ENCODE results near the gene OPRD1.

The OPRD1 gene

DNA sequence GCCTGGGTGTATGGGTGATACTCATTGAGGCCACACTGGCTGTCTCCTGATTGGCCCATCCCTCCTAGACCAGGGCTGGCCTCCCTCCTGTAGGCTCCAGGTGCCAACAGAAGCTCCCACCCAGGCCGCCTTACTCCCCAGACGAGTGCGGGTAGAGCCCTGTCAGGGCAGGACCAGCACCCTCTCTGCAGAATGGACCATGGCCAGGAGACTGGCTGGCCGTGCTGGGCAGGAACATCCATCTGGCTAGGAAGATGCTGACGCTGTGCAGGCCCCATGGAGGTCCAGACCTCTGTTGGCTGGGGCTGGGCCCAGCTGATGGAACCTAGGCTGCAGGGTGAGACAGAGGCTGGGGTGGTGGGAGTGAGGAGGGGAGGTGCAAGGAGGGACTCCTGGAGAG is 77.4 kb downstream of the OPRD1 start:
- Histone ChIP-seq H3K4me2 (ENCODE audit: low read length) (no peak overlapping the region), H3K27ac (no peak overlapping the region), H3K4me3 (ENCODE audit: low read depth, low read length) (no peak overlapping the region), H3K79me2 (no peaks in the 10 kb centered on the region), H3K36me3 (ENCODE audit: control insufficient read depth, insufficient read depth, low read length) (no peaks in the 10 kb centered on the region), H3K9me3 (ENCODE audit: control insufficient read depth, low read length) (no peaks in the 10 kb centered on the region), H2AFZ (no peak overlapping the region), H3K4me1 (no peaks in the 10 kb centered on the region), H3K9ac (no peak overlapping the region), H3K27me3 (ENCODE audit: control insufficient read depth, insufficient read depth, low read length) (no peaks in the 10 kb centered on the region)
- TF ChIP-seq, protein P1, sequence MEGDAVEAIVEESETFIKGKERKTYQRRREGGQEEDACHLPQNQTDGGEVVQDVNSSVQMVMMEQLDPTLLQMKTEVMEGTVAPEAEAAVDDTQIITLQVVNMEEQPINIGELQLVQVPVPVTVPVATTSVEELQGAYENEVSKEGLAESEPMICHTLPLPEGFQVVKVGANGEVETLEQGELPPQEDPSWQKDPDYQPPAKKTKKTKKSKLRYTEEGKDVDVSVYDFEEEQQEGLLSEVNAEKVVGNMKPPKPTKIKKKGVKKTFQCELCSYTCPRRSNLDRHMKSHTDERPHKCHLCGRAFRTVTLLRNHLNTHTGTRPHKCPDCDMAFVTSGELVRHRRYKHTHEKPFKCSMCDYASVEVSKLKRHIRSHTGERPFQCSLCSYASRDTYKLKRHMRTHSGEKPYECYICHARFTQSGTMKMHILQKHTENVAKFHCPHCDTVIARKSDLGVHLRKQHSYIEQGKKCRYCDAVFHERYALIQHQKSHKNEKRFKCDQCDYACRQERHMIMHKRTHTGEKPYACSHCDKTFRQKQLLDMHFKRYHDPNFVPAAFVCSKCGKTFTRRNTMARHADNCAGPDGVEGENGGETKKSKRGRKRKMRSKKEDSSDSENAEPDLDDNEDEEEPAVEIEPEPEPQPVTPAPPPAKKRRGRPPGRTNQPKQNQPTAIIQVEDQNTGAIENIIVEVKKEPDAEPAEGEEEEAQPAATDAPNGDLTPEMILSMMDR (IDR thresholded peaks at IDR 0.05) = no peak

DNA sequence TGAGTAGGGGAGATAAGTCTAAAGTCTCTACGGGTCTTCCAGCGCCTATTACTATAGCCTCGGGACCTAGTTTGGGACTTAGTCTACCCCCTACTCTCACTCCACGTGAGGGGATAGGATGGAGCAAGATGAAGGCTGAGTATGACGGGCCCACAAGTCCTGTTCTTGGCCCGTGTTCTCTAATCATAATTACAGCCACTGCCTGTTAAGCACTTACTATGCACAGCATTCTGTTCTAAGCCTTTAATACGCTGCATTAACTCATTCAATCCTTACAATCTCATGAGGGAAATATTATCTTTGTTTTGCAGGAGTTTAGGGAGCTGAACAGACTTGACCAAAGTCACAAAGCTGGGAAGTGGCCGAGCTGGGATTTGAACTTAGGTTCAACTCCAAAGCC is 78.5 kb downstream of the OPRD1 start:
- H3K36me3 ChIP-seq (ENCODE audit: control insufficient read depth, insufficient read depth, low read length) = no peaks in the 10 kb centered on the region
- H3K9ac ChIP-seq = no peak overlapping the region
- no peak overlapping the region for H3K4me2 ChIP-seq (ENCODE audit: low read length)
- H3K27ac ChIP-seq = no peak overlapping the region
- H3K9me3 ChIP-seq (ENCODE audit: control insufficient read depth, low read length) = no peaks in the 10 kb centered on the region
- no peak overlapping the region for H3K4me3 ChIP-seq (ENCODE audit: low read depth, low read length)
- no peaks in the 10 kb centered on the region for H3K4me1 ChIP-seq
- TF ChIP-seq, protein P1 (IDR thresholded peaks at IDR 0.05) = no peak
- H3K79me2 ChIP-seq = no peaks in the 10 kb centered on the region
- H3K27me3 ChIP-seq (ENCODE audit: control insufficient read depth, insufficient read depth, low read length) = no peaks in the 10 kb centered on the region
- H2AFZ ChIP-seq = no peak overlapping the region

- no peaks in the 10 kb centered on the region for H3K4me1 ChIP-seq
- no peaks in the 10 kb centered on the region for H3K79me2 ChIP-seq
- no peak overlapping the region for H2AFZ ChIP-seq
- TF ChIP-seq, protein P1 (IDR thresholded peaks at IDR 0.05) = no peak
- H3K4me3 ChIP-seq (ENCODE audit: low read depth, low read length) = no peak overlapping the region
- H3K4me2 ChIP-seq (ENCODE audit: low read length) = no peak overlapping the region
- no peaks in the 10 kb centered on the region for H3K36me3 ChIP-seq (ENCODE audit: control insufficient read depth, insufficient read depth, low read length)
- H3K27me3 ChIP-seq (ENCODE audit: control insufficient read depth, insufficient read depth, low read length) = no peaks in the 10 kb centered on the region
- H3K9me3 ChIP-seq (ENCODE audit: control insufficient read depth, low read length) = no peaks in the 10 kb centered on the region
- no peak overlapping the region for H3K27ac ChIP-seq
- H3K9ac ChIP-seq = no peak overlapping the region
Measured at GRCh38 chr1:28890836-28891235, 78.9 kb downstream of the OPRD1 start.

DNA sequence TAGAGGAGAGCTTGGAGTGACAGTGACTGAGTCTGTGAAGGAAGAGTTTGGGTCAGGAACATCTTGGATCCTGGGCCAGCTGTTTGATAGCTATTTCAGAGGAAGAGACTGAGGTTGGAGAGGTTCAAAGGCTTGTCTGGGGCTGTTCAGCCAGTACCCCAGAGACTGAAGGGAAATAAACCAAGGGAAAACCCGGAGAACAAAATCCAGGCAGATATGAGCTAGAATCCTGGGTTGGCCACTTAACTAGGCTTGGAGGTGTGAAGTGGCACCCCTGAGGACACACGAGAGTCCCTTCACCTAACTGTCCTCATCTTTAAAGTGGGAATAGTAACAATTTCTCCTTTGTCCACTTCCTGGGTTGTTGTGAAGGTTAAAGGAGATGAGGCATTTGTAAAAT is 79.3 kb downstream of the OPRD1 start:
- Histone ChIP-seq H3K4me2 (ENCODE audit: low read length) (no peak overlapping the region), H3K9me3 (ENCODE audit: control insufficient read depth, low read length) (no peaks in the 10 kb centered on the region), H3K4me3 (ENCODE audit: low read depth, low read length) (no peak overlapping the region), H3K79me2 (no peaks in the 10 kb centered on the region), H3K9ac (no peak overlapping the region), H3K4me1 (no peaks in the 10 kb centered on the region), H3K27ac (no peak overlapping the region), H3K36me3 (ENCODE audit: control insufficient read depth, insufficient read depth, low read length) (no peaks in the 10 kb centered on the region), H3K27me3 (ENCODE audit: control insufficient read depth, insufficient read depth, low read length) (no peaks in the 10 kb centered on the region), H2AFZ (no peak overlapping the region)
- TF ChIP-seq, protein P1 (IDR thresholded peaks at IDR 0.05) = no peak

- H3K4me3 ChIP-seq (ENCODE audit: low read depth, low read length) = no peak overlapping the region
- H3K9ac ChIP-seq = no peak overlapping the region
- H3K79me2 ChIP-seq = no peaks in the 10 kb centered on the region
- no peaks in the 10 kb centered on the region for H3K36me3 ChIP-seq (ENCODE audit: control insufficient read depth, insufficient read depth, low read length)
- no peaks in the 10 kb centered on the region for H3K9me3 ChIP-seq (ENCODE audit: control insufficient read depth, low read length)
- no peak overlapping the region for H3K27ac ChIP-seq
- no peaks in the 10 kb centered on the region for H3K4me1 ChIP-seq
- TF ChIP-seq, protein P1 (IDR thresholded peaks at IDR 0.05) = no peak
- no peak overlapping the region for H2AFZ ChIP-seq
- no peak overlapping the region for H3K4me2 ChIP-seq (ENCODE audit: low read length)
- no peaks in the 10 kb centered on the region for H3K27me3 ChIP-seq (ENCODE audit: control insufficient read depth, insufficient read depth, low read length)
Measured at GRCh38 chr1:28893403-28894102, 81.6 kb downstream of the OPRD1 start.

Measured in parathyroid adenoma (tissue), 2 donors.